ENCODE results near the gene SPPL2B.

SPPL2B gene, protein sequence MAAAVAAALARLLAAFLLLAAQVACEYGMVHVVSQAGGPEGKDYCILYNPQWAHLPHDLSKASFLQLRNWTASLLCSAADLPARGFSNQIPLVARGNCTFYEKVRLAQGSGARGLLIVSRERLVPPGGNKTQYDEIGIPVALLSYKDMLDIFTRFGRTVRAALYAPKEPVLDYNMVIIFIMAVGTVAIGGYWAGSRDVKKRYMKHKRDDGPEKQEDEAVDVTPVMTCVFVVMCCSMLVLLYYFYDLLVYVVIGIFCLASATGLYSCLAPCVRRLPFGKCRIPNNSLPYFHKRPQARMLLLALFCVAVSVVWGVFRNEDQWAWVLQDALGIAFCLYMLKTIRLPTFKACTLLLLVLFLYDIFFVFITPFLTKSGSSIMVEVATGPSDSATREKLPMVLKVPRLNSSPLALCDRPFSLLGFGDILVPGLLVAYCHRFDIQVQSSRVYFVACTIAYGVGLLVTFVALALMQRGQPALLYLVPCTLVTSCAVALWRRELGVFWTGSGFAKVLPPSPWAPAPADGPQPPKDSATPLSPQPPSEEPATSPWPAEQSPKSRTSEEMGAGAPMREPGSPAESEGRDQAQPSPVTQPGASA

GRCh38 chr19:2328401-2329148 is at the start of gene SPPL2B, which contains the start of gene LSM7:
Gene SPPL2B, plus strand, starts transcription at chr19:2328684. Its CDS starts 26 bp downstream, at chr19:2328710.
Gene LSM7, minus strand, starts transcription at chr19:2328586. Its CDS starts 20 bp downstream, at chr19:2328566.
- TF ChIP-seq OSR1 (CRISPR knock-in tag; IDR thresholded peaks at IDR 0.05) (no peak), PPARA (CRISPR knock-in tag; IDR thresholded peaks at IDR 0.05; ENCODE audit: borderline replicate concordance) (no peak), TOX (CRISPR knock-in tag; IDR thresholded peaks at IDR 0.05; ENCODE audit: borderline replicate concordance) (no peak), RARB (CRISPR knock-in tag; IDR thresholded peaks at IDR 0.05) (no peak), ZC3H10 (CRISPR knock-in tag; IDR thresholded peaks at IDR 0.05) (no peak), ESRRG (CRISPR knock-in tag; IDR thresholded peaks at IDR 0.05) (no peak), ZFP3 (CRISPR knock-in tag; IDR thresholded peaks at IDR 0.05) (no peak), CREB5 (CRISPR knock-in tag; IDR thresholded peaks at IDR 0.05; ENCODE audit: low read depth) (no peak), BACH2 (CRISPR knock-in tag; IDR thresholded peaks at IDR 0.05; ENCODE audit: borderline replicate concordance) (no peak), GLIS3 (CRISPR knock-in tag; IDR thresholded peaks at IDR 0.05) (no peak), TSHZ2 (CRISPR knock-in tag; IDR thresholded peaks at IDR 0.05) (no peak), ZNF70 (CRISPR knock-in tag; IDR thresholded peaks at IDR 0.05) (no peak), CSDC2 (CRISPR knock-in tag; IDR thresholded peaks at IDR 0.05) (no peak), ZFP30 (CRISPR knock-in tag; IDR thresholded peaks at IDR 0.05) (no peak), ISL1 (CRISPR knock-in tag; IDR thresholded peaks at IDR 0.05) (no peak)
- TF ChIP-seq, protein P1, sequence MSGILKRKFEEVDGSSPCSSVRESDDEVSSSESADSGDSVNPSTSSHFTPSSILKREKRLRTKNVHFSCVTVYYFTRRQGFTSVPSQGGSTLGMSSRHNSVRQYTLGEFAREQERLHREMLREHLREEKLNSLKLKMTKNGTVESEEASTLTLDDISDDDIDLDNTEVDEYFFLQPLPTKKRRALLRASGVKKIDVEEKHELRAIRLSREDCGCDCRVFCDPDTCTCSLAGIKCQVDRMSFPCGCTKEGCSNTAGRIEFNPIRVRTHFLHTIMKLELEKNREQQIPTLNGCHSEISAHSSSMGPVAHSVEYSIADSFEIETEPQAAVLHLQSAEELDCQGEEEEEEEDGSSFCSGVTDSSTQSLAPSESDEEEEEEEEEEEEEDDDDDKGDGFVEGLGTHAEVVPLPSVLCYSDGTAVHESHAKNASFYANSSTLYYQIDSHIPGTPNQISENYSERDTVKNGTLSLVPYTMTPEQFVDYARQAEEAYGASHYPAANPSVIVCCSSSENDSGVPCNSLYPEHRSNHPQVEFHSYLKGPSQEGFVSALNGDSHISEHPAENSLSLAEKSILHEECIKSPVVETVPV (CRISPR knock-in tag; IDR thresholded peaks at IDR 0.05): no peak
- ATAC-seq: peak; percentile 87

DNA sequence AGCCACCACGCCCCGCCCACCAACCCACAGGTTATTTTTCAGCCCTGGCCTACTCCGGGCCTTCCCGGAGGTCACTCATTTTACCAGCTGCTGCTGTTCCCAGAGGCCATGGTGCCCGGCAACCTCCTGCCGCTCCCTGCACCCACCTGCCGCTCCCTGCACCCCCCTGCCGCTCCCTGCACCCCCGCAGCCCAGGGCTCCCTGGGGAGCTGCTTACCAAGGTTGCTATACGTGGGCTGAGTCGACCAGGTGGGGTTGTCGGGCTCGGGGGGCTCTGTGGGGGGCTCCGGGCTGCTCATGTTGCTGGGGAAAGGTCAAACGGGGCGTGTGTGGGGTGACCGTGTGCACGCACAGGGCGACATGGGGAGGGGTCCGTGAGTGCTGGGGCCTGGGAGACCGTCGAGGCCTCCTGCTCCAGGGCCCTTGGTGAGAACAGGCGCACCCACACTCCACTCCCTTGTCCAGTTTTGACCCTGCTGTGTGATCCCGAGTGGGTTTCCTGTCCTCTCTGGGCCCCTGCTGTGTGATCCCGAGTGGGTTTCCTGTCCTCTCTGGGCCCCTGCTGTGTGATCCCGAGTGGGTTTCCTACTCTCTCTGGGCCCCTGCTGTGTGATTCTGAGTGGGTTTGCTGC is 47.7 kb upstream of the SPPL2B start:
- no peak for ATAC-seq
- no peak for TF ChIP-seq TOX (CRISPR knock-in tag; IDR thresholded peaks at IDR 0.05; ENCODE audit: borderline replicate concordance)
- no peak for TF ChIP-seq ARNTL (CRISPR knock-in tag; IDR thresholded peaks at IDR 0.05; ENCODE audit: borderline replicate concordance, low read depth)
- no peak for TF ChIP-seq ZNF70 (CRISPR knock-in tag; IDR thresholded peaks at IDR 0.05)
- no peak for TF ChIP-seq RARB (CRISPR knock-in tag; IDR thresholded peaks at IDR 0.05)
- no peak for TF ChIP-seq ISL1 (CRISPR knock-in tag; IDR thresholded peaks at IDR 0.05)
- TF ChIP-seq ESRRG (CRISPR knock-in tag; IDR thresholded peaks at IDR 0.05): no peak
- no peak for TF ChIP-seq GLIS3 (CRISPR knock-in tag; IDR thresholded peaks at IDR 0.05)
- no peak for TF ChIP-seq ZNF565 (CRISPR knock-in tag; conservative IDR thresholded peaks at IDR 0.05; ENCODE audit: low read depth)
- TF ChIP-seq SNAI2 (CRISPR knock-in tag; IDR thresholded peaks at IDR 0.05): no peak
- TF ChIP-seq, protein P2, sequence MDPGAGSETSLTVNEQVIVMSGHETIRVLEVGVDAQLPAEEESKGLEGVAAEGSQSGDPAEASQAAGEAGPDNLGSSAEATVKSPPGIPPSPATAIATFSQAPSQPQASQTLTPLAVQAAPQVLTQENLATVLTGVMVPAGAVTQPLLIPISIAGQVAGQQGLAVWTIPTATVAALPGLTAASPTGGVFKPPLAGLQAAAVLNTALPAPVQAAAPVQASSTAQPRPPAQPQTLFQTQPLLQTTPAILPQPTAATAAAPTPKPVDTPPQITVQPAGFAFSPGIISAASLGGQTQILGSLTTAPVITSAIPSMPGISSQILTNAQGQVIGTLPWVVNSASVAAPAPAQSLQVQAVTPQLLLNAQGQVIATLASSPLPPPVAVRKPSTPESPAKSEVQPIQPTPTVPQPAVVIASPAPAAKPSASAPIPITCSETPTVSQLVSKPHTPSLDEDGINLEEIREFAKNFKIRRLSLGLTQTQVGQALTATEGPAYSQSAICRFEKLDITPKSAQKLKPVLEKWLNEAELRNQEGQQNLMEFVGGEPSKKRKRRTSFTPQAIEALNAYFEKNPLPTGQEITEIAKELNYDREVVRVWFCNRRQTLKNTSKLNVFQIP (CRISPR knock-in tag; IDR thresholded peaks at IDR 0.05; ENCODE audit: borderline replicate concordance, low read depth): no peak
- TF ChIP-seq, protein P1 (CRISPR knock-in tag; IDR thresholded peaks at IDR 0.05): no peak
- TF ChIP-seq CSDC2 (CRISPR knock-in tag; IDR thresholded peaks at IDR 0.05): no peak
- no peak for TF ChIP-seq ZFP30 (CRISPR knock-in tag; IDR thresholded peaks at IDR 0.05)
- TF ChIP-seq CREB5 (CRISPR knock-in tag; IDR thresholded peaks at IDR 0.05; ENCODE audit: low read depth): no peak
- no peak for TF ChIP-seq ZC3H10 (CRISPR knock-in tag; IDR thresholded peaks at IDR 0.05)
- TF ChIP-seq TSHZ2 (CRISPR knock-in tag; IDR thresholded peaks at IDR 0.05): no peak

All from SK-N-SH treated with all-trans-retinoic acid at 6 μM for 48 hours (cell line).